Astrocyte of the spinal cord (primary cell): Measurements from ENCODE around the gene VIT.

ENCODE experiments used
- DNase-seq: peaks from one replicate; pipeline ENCODE4 v3.0.0; 2011; ENCODE audit warnings: low read depth, low spot score
- H3K4me3 ChIP-seq: 2 replicates; pipeline ENCODE4 v1.5.1; 2011; ENCODE audit warnings: low read depth, mild to moderate bottlenecking, low read length, moderate library complexity
- CTCF ChIP-seq: IDR thresholded peaks from 2 replicates; pipeline ENCODE4 v1.5.1; 2012; ENCODE audit warnings: low read depth, mild to moderate bottlenecking, low read length, inconsistent platforms
- in situ Hi-C: cut with HindIII; loops from 2 replicates; pipeline ENCODE4 v1.10.0; 2017; ENCODE audit warnings: low sequenced_read_pairs

The VIT gene

GRCh38 chr2:36696533-36696932 lies at the start of gene VIT:
TSS of gene VIT (plus strand) at chr2:36696707. CDS start at chr2:36716371, 19,664 bp downstream.
- no peak within 1 kb of the TSS for H3K4me3 ChIP-seq
- no peak for DNase-seq
- in situ Hi-C loops: no loop called here
- no peak for TF ChIP-seq CTCF

- in situ Hi-C loops: no loop called here
- no peak for TF ChIP-seq CTCF
- no peak overlapping the region for H3K4me3 ChIP-seq
- DNase-seq: peak; percentile 56
These were observed 46.3 kb upstream of the VIT start for GRCh38 chr2:36650031-36650829.

GRCh38 chr2:36653155-36653554 lies 43.4 kb upstream of the VIT start:
- TF ChIP-seq CTCF: no peak
- DNase-seq: no peak
- H3K4me3 ChIP-seq: no peak overlapping the region
- in situ Hi-C loops: no loop called here

- no peak for TF ChIP-seq CTCF
- in situ Hi-C loops: no loop called here
- no peak overlapping the region for H3K4me3 ChIP-seq
- DNase-seq: no peak
These were observed 42.4 kb upstream of the VIT start for GRCh38 chr2:36653967-36654694.

GRCh38 chr2:36655453-36655852 lies 41.1 kb upstream of the VIT start:
- DNase-seq: peak; percentile 90
- no peak overlapping the region for H3K4me3 ChIP-seq
- in situ Hi-C loops: no loop called here
- no peak for TF ChIP-seq CTCF

GRCh38 chr2:36657703-36658102 lies 38.8 kb upstream of the VIT start:
- no peak for DNase-seq
- no peak for TF ChIP-seq CTCF
- in situ Hi-C loops: no loop called here

More at GRCh38 chr2:36657703-36658102, 38.8 kb upstream of the VIT start:
- H3K4me3 ChIP-seq: no peak overlapping the region
